SK-N-SH (cell line): Measurements from ENCODE around the gene IGFBP3.

ENCODE experiments used
- CTCF ChIP-seq: fragments of 200-600 bp; sonication (generic); IDR thresholded peaks from 2 replicates; pipeline ENCODE4 v1.6.1; 2017; ENCODE audit warnings: antibody characterized with exemption, mild to moderate bottlenecking, moderate library complexity
- EP300 ChIP-seq, 2 experiments: IDR thresholded peaks; 2 replicates each; pipeline versions ENCODE4 v1.4.0 to v1.6.1; 2012; ENCODE audit warnings: borderline replicate concordance in 1 of 2, low read depth in 1 of 2, low read length in 1 of 2
- GATA2 ChIP-seq: sonication (generic); formaldehyde crosslinking; IDR thresholded peaks from 2 replicates; pipeline ENCODE4 v1.5.0; 2020; ENCODE audit warnings: mild to moderate bottlenecking, missing genetic modification reagents
- POLR2AphosphoS5 ChIP-seq: IDR thresholded peaks from 2 replicates; pipeline ENCODE4 v1.6.1; 2012; ENCODE audit warnings: low read depth, low read length
- TF ChIP-seq, protein P1 (sequence below): IDR thresholded peaks from 2 replicates; pipeline ENCODE4 v1.4.0; 2012; ENCODE audit warnings: low read depth, borderline replicate concordance

- no peak for TF ChIP-seq EP300 (IDR thresholded peaks at IDR 0.05; ENCODE audit: borderline replicate concordance in 1 of 2, low read depth in 1 of 2, low read length in 1 of 2)
- TF ChIP-seq, protein P1, sequence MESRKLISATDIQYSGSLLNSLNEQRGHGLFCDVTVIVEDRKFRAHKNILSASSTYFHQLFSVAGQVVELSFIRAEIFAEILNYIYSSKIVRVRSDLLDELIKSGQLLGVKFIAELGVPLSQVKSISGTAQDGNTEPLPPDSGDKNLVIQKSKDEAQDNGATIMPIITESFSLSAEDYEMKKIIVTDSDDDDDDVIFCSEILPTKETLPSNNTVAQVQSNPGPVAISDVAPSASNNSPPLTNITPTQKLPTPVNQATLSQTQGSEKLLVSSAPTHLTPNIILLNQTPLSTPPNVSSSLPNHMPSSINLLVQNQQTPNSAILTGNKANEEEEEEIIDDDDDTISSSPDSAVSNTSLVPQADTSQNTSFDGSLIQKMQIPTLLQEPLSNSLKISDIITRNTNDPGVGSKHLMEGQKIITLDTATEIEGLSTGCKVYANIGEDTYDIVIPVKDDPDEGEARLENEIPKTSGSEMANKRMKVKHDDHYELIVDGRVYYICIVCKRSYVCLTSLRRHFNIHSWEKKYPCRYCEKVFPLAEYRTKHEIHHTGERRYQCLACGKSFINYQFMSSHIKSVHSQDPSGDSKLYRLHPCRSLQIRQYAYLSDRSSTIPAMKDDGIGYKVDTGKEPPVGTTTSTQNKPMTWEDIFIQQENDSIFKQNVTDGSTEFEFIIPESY: no peak
- TF ChIP-seq GATA2 (CRISPR knock-in tag): no peak
- no peak for TF ChIP-seq POLR2AphosphoS5
- no peak for TF ChIP-seq CTCF
These were observed 9.8 kb downstream of the IGFBP3 start for GRCh38 chr7:45911311-45911710.
